HuH-7 (cell line): ENCODE results near the gene PRRC2A.

Experiments used
- DNase-seq: peaks from one replicate; pipeline ENCODE4 v3.0.0; 2011; ENCODE audit warnings: low spot score

The PRRC2A gene

DNA sequence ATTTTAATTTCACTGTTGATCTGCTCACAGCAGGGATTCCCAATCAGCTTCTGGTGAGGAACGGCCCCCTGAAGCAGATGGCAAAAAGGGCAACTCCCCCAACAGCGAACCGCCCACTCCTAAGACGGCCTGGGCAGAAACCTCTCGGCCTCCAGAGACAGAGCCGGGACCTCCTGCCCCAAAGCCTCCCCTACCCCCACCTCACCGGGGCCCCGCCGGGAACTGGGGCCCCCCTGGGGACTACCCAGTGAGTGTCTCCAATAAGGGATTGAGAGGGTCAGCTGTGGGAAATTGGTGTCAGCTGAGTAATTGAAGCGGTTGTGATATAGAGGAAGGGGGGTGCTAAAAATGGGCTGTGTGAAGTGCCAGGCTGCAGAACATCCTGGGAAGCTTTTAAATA lies 6.4 kb downstream of the PRRC2A start:
- no peak for DNase-seq

GRCh38 chr6:31627690-31628287 lies 7.3 kb downstream of the PRRC2A start:
- no peak for DNase-seq

GRCh38 chr6:31629014-31629413 lies 8.5 kb downstream of the PRRC2A start:
- no peak for DNase-seq

DNA sequence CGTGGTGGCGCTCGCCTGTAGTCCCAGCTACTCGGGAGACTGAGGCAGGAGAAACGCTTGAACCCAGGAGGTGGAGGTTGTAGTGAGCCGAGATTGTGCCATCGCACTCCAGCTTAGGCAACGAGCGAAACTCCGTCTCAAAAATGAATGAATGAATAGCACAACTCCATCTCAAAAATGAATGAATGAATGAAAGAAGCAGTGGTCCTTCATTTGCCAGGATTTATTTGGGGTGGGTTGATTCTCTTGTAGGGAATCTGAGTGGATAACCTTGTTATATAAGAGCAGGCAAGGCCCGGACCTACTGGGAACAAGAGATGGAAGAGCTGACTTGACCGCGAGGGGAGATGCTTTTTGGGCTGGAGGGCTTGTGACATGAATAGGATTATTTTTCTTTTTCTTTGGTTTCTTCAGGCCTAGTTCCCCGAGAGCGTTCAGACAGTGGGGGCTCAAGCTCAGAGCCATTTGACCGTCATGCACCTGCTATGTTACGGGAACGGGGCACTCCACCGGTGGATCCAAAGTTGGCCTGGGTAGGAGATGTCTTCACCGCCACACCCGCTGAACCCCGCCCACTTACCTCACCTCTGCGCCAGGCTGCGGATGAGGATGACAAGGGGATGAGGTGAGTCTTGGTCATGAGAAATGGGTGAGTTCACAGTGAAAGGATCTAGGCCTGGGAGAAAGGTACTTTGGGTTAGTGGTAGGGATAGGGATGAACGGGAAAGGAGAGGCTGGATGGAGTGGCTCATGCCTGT lies 9.8 kb downstream of the PRRC2A start:
- DNase-seq, result no peak

- no peak for DNase-seq
Observed at GRCh38 chr6:31631209-31631608, 10.7 kb downstream of the PRRC2A start.

DNA sequence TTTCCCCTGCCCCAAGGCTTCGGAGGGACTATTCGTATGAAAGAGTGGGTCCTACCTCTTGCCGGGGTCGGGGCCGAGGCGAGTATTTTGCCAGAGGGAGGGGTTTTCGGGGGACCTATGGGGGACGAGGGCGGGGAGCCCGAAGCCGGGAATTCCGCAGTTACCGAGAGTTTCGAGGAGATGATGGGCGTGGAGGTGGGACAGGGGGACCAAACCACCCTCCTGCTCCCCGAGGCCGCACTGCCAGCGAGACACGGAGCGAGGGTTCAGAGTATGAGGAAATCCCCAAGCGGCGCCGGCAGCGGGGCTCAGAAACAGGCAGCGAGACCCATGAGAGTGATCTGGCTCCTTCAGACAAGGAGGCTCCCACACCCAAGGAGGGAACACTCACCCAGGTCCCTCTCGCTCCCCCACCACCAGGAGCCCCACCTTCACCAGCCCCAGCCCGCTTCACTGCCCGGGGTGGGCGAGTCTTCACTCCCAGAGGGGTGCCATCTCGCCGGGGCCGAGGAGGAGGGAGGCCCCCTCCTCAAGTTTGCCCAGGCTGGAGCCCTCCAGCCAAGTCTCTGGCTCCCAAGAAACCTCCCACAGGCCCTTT lies 11.3 kb downstream of the PRRC2A start:
- DNase-seq, result no peak

DNA sequence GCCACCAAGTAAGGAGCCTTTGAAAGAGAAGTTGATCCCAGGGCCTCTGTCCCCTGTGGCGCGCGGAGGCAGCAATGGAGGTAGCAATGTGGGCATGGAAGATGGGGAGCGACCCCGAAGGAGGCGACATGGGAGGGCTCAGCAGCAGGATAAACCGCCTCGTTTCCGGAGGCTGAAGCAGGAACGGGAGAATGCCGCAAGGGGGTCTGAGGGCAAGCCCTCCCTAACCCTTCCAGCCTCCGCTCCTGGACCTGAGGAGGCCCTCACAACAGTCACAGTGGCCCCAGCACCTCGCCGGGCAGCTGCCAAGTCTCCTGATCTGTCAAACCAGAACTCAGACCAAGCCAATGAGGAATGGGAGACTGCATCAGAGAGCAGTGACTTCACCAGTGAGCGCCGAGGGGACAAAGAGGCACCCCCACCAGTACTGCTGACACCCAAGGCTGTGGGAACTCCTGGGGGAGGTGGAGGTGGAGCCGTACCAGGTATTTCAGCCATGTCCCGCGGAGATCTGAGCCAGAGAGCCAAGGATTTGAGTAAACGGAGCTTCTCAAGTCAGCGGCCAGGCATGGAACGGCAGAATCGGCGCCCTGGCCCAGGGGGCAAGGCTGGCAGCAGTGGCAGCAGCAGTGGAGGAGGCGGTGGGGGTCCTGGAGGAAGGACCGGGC lies 11.9 kb downstream of the PRRC2A start:
- DNase-seq, result no peak

GRCh38 chr6:31633447-31633846 lies 12.9 kb downstream of the PRRC2A start:
- DNase-seq, result no peak

GRCh38 chr6:31634131-31634530 lies 13.6 kb downstream of the PRRC2A start:
- no peak for DNase-seq

- no peak for DNase-seq
Observed at GRCh38 chr6:31634969-31635575, 14.6 kb downstream of the PRRC2A start.

DNA sequence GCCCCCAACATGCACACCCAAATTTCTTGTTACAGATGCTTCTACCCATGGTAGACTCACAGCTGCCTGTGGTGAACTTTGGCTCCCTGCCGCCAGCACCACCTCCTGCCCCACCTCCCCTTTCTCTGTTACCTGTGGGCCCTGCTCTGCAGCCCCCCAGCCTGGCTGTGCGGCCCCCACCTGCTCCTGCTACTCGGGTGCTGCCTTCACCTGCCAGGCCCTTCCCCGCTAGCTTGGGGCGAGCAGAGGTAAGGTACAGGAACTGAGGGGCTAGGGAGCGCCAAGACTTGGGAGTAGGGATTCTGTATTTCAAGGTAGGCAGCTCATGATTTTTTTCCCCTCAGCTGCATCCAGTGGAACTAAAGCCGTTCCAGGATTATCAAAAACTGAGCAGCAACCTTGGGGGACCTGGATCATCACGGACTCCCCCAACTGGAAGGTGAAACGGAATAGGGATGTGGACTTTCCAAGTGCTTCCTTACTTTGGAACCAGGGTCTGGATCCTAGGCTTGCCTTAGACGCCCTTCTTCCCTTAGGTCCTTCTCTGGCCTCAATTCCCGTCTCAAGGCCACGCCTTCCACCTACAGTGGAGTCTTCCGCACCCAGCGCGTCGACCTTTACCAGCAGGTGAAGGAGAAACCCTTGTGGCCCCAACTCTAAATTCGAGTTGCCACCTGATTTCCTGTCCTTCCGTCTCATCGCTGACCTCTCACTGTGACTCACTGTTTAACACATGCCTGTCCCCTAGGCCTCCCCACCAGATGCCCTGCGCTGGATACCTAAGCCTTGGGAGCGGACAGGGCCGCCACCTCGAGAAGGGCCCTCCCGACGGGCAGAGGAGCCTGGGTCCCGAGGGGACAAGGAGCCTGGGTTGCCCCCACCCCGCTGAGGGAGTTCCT lies 16.4 kb downstream of the PRRC2A start:
- no peak for DNase-seq

- DNase-seq, result no peak
Observed at GRCh38 chr6:31639043-31639442, 18.5 kb downstream of the PRRC2A start.

GRCh38 chr6:31639449-31639861 lies 18.9 kb downstream of the PRRC2A start:
- no peak for DNase-seq

DNA sequence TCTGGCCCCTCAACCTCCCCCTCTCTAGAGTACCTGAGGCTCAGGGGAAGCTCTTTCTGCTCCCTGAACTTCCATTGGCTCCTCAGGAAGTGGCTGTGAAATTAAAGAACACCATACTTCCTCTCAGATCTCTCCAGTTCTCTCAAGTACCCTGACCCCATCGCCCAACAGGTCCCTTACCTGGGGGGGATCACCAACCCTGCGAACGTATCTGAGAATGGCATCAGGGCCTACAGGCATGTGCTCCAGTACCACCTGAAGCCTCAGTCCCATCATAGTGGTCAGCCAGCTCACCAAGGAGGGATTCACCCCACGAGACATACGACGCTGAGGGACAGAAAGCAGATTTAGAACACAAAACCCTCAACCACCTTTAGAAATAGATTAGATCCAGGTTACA lies 20.1 kb downstream of the PRRC2A start:
- no peak for DNase-seq

DNA sequence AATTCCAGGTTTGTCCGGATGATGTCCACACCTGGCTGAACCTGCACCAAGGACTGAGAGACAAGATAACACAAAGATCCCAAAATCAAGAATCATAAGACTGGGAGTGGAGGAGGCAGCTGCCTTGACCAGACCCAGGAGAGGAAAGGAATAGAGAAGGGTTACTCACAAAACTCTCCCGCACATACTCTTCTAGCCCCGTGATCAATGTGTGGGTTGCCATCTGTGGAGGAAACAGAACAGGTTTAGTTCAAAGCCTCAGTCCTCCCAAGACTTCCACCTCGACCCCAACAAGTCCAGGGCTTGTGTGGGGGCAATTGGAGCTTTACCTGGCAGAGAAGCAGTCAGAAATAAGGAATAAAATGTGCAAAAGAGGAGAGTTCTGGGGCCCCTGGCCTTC lies 20.9 kb downstream of the PRRC2A start:
- no peak for DNase-seq

DNA sequence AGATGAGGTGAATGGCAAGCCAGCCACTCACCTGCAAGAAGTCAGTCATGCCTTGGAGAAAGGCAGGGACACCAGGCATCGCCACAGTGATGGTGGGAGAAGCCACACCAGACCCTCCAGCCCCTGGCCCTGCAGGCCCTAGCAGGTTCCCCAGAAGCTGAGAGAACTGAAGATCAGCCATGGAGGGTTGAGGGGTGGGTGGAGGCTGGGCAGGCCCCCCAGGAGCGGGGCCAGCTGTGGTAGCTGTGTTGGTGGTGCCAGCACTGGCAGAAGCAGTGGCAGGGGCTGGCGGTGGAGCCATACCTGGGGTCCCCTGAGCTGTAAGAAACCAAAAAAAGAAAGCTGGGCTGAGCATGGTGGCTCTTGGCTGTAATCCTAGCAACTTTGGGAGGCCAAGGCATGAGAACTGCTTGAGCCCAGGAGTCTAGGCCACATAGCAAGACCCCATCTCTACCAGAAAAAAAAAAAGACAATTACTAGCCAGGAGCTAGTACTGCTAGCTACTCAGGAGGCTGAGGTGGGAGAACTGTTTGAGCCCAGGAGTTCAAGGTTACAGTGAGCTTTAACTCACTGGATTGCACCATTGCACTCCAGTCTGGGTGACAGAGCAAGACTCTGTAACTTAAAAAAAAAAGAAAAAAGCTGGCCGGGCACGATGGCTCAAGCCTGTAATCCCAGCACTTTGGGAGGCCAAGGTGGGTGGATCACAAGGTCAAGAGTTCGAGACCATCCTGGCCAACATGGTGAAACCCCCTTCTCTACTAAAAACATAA lies 22.5 kb downstream of the PRRC2A start:
- DNase-seq, result no peak

- DNase-seq, result no peak
Observed at GRCh38 chr6:31643818-31644454, 23.4 kb downstream of the PRRC2A start.

- no peak for DNase-seq
Observed at GRCh38 chr6:31645325-31645724, 24.8 kb downstream of the PRRC2A start.

GRCh38 chr6:31651602-31652191 lies 31.2 kb downstream of the PRRC2A start:
- DNase-seq, result peak; percentile 74
